GM19043 (cell line): ENCODE measurements around the gene C6orf132.

Source experiments
- ATAC-seq: cut with Tn5 transposase; IDR thresholded peaks from one replicate; pipeline ENCODE4 v1.9.1; 2021; ENCODE audit warnings: low read depth; ENCODE audit not compliant: unreplicated experiment

C6orf132 gene

GRCh38 chr6:42108071-42108470 is 34.3 kb downstream of the C6orf132 start:
- no peak for ATAC-seq

- no peak for ATAC-seq
These were observed 36.1 kb downstream of the C6orf132 start for GRCh38 chr6:42106112-42107023.

- ATAC-seq: no peak
These were observed 36.7 kb downstream of the C6orf132 start for GRCh38 chr6:42105709-42106108.

GRCh38 chr6:42105156-42105648 is 37.2 kb downstream of the C6orf132 start:
- ATAC-seq: no peak

GRCh38 chr6:42104804-42105125 is 37.7 kb downstream of the C6orf132 start:
- ATAC-seq: no peak

- peak; percentile 70 for ATAC-seq
These were observed 38.2 kb downstream of the C6orf132 start for GRCh38 chr6:42104095-42104803.

GRCh38 chr6:42103753-42104094 is 38.7 kb downstream of the C6orf132 start:
- ATAC-seq: no peak

- ATAC-seq: no peak
These were observed 39.2 kb downstream of the C6orf132 start for GRCh38 chr6:42103216-42103615.

- no peak for ATAC-seq
These were observed 41.2 kb downstream of the C6orf132 start for GRCh38 chr6:42101186-42101657.

GRCh38 chr6:42100029-42100901 is 42.2 kb downstream of the C6orf132 start:
- ATAC-seq: no peak

GRCh38 chr6:42099340-42100028 is 42.9 kb downstream of the C6orf132 start:
- no peak for ATAC-seq

- ATAC-seq: no peak
These were observed 46.5 kb downstream of the C6orf132 start for GRCh38 chr6:42095776-42096541.

- no peak for ATAC-seq
These were observed 47.3 kb downstream of the C6orf132 start for GRCh38 chr6:42095094-42095493.

GRCh38 chr6:42093582-42094329 is 48.7 kb downstream of the C6orf132 start:
- no peak for ATAC-seq

GRCh38 chr6:42091718-42092023 is 50.7 kb downstream of the C6orf132 start:
- no peak for ATAC-seq

- no peak for ATAC-seq
These were observed 51.4 kb downstream of the C6orf132 start for GRCh38 chr6:42090819-42091717.

GRCh38 chr6:42088101-42088591 is 54.3 kb downstream of the C6orf132 start:
- ATAC-seq: no peak
